Kidney (tissue), 14 donors: Measurements from ENCODE around the gene SLC51B. TPM values are rescaled to one million over a fixed set of nuclear protein-coding genes. Genes with fewer than 3 reads are reported as not detected.
A peak's percentile ranks its signal among the peaks of the same experiment; 100 is the strongest.

Experiments used
- DNase-seq, 5 donors: peaks; one replicate each; pipeline ENCODE4 v3.0.0-alpha.2; 2013 to 2020
- FAIRE-seq: peaks from 2 replicates; lab custom pipeline; 2012; peaks lifted over from hg19 to GRCh38; lab: Jason Lieb, UNC
- H3K27ac ChIP-seq, 2 donors: one replicate each; pipeline ENCODE4 v1.7.0; 2013; ENCODE audit warnings: low read depth in 2 of 2, low read length in 2 of 2, inconsistent platforms in 1 of 2
- H3K27me3 ChIP-seq: one replicate; pipeline ENCODE4 v1.7.1; 2013; ENCODE audit warnings: low read length, inconsistent platforms; ENCODE audit not compliant: control insufficient read depth, insufficient read depth
- H3K36me3 ChIP-seq, 3 donors: one replicate each; pipeline versions ENCODE4 v1.7.0 to v1.7.1; 2013; ENCODE audit warnings: low read length in 3 of 3, control low read depth in 1 of 3, inconsistent platforms in 1 of 3; ENCODE audit not compliant: insufficient read depth in 3 of 3, control insufficient read depth in 2 of 3
- H3K4me1 ChIP-seq, 3 donors: one replicate each; pipeline versions ENCODE4 v1.7.0 to v1.7.1; 2013; ENCODE audit warnings: low read length in 3 of 3, inconsistent platforms in 1 of 3, low read depth in 1 of 3; ENCODE audit not compliant: control insufficient read depth in 2 of 3, insufficient read depth in 2 of 3
- H3K4me3 ChIP-seq, 3 donors: one replicate each; pipeline versions ENCODE4 v1.7.0 to v1.8.1; 2013; ENCODE audit warnings: low read length in 3 of 3, control low read depth in 1 of 3, inconsistent platforms in 1 of 3
- H3K9ac ChIP-seq, 3 donors: one replicate each; pipeline versions ENCODE4 v1.7.0 to v1.7.1; 2013; ENCODE audit warnings: low read length in 3 of 3, control low read depth in 1 of 3, inconsistent platforms in 1 of 3
- H3K9me3 ChIP-seq, 3 donors: one replicate each; pipeline versions ENCODE4 v1.7.0 to v1.7.1; 2013; ENCODE audit warnings: low read length in 3 of 3, control low read depth in 1 of 3, inconsistent platforms in 1 of 3; ENCODE audit not compliant: control insufficient read depth in 2 of 3, insufficient read depth in 1 of 3
- intact Hi-C: fragments of 100-400 bp; cut with DNase I; formaldehyde crosslinking; loops from one replicate; pipeline ENCODE4 v1.11.1; 2022
- polyA plus RNA-seq: library from polyadenylated mRNA; stranded (reverse); fragments of 350-450 nt; fragmentation: Illumina TruSeq; extraction: RNeasy Lipid Tissue Mini Kit (QIAGEN cat#74804); gene quantifications from one replicate; pipeline ENCODE4 v1.2.3, GENCODE V29; 2014; ENCODE audit warnings: low read depth, low replicate concordance; ENCODE audit not compliant: insufficient read depth
- total RNA-seq: library from RNA; stranded (reverse); fragmentation: NEBNext Ultra II Directional; extraction: Animal tissue kit (Norgen Biotek cat#: 25700); gene quantifications from one replicate; pipeline ENCODE4 v1.2.1, GENCODE V29; 2021
- TF ChIP-seq, protein P1 (sequence below): IDR thresholded peaks from 3 replicates; pipeline ENCODE4 v1.5.1; 2012; ENCODE audit warnings: mild to moderate bottlenecking, moderate library complexity, borderline replicate concordance; ENCODE audit not compliant: insufficient read depth; ENCODE audit errors: extremely low read depth
- donor health status: control.
- donor health status: control.
- donor health status: control.
- donor health status: control.
- donor health status: control.
- donor health status: DM: yes; HTN: yes; CAD: no.
- donor health status: Normal renal cell carcinoma (clear cell type).

The SLC51B gene
- total and polyA plus RNA-seq, 2 donors from 2014 or later: 2.9 to 40.9 TPM

GRCh38 chr15:65085990-65086679 is 40.9 kb downstream of the SLC51B start:
- intact Hi-C loops: no loop called here
- no peaks in the 10 kb centered on the region for H3K36me3 ChIP-seq
- no peak overlapping the region for H3K9ac ChIP-seq
- DNase-seq (no peak), FAIRE-seq (no peak)
- no peak overlapping the region for H3K4me3 ChIP-seq
- H3K27me3 ChIP-seq: no peaks in the 10 kb centered on the region
- no peak overlapping the region for H3K27ac ChIP-seq
- peaks cover 0 to 27% (median 21%) of the 10 kb centered on the region in 3 donors for H3K4me1 ChIP-seq
- no peaks in the 10 kb centered on the region for H3K9me3 ChIP-seq
- TF ChIP-seq, protein P1, sequence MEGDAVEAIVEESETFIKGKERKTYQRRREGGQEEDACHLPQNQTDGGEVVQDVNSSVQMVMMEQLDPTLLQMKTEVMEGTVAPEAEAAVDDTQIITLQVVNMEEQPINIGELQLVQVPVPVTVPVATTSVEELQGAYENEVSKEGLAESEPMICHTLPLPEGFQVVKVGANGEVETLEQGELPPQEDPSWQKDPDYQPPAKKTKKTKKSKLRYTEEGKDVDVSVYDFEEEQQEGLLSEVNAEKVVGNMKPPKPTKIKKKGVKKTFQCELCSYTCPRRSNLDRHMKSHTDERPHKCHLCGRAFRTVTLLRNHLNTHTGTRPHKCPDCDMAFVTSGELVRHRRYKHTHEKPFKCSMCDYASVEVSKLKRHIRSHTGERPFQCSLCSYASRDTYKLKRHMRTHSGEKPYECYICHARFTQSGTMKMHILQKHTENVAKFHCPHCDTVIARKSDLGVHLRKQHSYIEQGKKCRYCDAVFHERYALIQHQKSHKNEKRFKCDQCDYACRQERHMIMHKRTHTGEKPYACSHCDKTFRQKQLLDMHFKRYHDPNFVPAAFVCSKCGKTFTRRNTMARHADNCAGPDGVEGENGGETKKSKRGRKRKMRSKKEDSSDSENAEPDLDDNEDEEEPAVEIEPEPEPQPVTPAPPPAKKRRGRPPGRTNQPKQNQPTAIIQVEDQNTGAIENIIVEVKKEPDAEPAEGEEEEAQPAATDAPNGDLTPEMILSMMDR: peak; percentile 24

DNA sequence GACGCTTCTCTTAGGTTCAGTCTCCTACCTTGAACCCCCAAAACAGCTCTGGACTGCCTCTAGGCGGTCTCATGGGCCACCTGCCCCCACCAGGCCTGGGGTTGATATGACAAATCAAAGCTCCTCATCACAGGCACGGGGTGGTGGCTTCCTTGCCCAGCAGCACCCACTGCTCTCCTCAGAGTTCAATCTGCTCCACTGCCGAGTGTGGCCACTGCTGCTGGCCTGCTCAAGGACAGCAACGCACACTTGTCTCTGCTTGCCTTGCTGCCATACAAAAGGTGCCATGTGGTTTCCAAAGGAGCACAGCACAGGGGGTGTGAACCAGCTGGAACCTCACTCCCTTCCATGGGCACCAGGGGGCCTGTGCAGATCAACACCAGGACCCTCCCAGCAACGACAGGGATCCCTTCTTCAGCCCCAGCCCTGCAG is 41.5 kb downstream of the SLC51B start:
- Histone ChIP-seq H3K9ac (no peak overlapping the region), H3K27ac (peak overlapping the region in 1 of 2 donors; percentile 22), H3K9me3 (no peaks in the 10 kb centered on the region), H3K27me3 (no peaks in the 10 kb centered on the region), H3K4me3 (no peak overlapping the region), H3K36me3 (no peaks in the 10 kb centered on the region), H3K4me1 (peaks cover 0 to 27% (median 21%) of the 10 kb centered on the region in 3 donors)
- TF ChIP-seq, protein P1: no peak
- DNase-seq: no peak
- FAIRE-seq: no peak
- intact Hi-C loops: no loop called here

DNA sequence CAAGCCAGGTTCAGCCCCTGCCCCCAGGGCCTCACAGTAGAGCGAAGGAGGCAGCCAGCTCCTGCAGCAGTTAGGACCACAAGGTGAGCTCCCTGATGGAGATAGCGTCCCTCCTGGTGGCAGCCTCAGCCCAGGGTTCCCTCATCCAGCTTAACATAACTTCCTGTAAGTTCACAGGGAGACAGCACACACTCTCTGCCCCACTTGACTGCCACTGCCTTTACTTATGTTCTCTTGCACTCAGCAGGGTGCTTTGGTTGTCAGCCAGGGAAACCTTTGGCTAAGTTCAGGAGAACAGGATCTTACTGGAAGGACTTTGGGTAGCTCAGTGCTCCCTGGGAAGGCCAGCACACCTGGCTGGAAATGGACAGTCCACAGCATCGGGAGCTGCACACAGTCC is 42.2 kb downstream of the SLC51B start:
- H3K4me1 ChIP-seq: peaks cover 0 to 25% (median 21%) of the 10 kb centered on the region in 3 donors
- no peak for FAIRE-seq
- DNase-seq: no peak
- peak overlapping the region; percentile 45 to 86 for H3K27ac ChIP-seq
- TF ChIP-seq, protein P1: no peak
- H3K36me3 ChIP-seq: no peaks in the 10 kb centered on the region
- H3K27me3 ChIP-seq: no peaks in the 10 kb centered on the region
- intact Hi-C loops: no loop called here
- no peaks in the 10 kb centered on the region for H3K9me3 ChIP-seq
- H3K9ac ChIP-seq: no peak overlapping the region
- no peak overlapping the region for H3K4me3 ChIP-seq
